Pulmonary artery endothelial cell (primary cell): Measurements from ENCODE around the gene LARGE2. TPM values are rescaled to one million over a fixed set of nuclear protein-coding genes. Genes with fewer than 3 reads are reported as not detected.

Source experiments
- DNase-seq: peaks from one replicate; pipeline ENCODE4 v3.0.0-alpha.2; 2011; ENCODE audit warnings: low read depth, low spot score
- total RNA-seq: library from RNA; depleted of rRNA; stranded (reverse); fragments of >200 nt; gene quantifications from 2 replicates; pipeline ENCODE4 v1.2.3, GENCODE V29; 2014

Gene LARGE2
- total RNA-seq, 1 donor from 2014 or later: not detected

- DNase-seq: no peak
Measured at GRCh38 chr11:45913942-45914635, 8.4 kb upstream of the LARGE2 start.

GRCh38 chr11:45915446-45915845 is 7.0 kb upstream of the LARGE2 start:
- DNase-seq: no peak

DNA sequence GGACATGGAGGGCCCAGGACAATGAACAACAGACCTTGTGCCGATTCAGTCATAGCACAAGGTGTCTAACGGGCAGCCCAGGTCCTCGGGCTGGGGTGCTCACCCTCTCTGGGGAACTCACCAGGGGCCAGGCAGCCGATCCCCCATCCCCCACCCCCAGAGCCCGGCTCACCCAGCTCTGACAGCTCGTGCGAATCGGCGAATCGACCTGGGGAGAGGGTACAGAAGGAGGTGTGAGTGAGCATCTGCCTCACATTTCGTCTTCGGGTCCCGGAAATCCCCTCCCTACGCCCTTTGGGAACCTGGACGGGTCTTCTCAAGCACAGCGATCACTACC is 5.2 kb upstream of the LARGE2 start:
- DNase-seq: no peak

DNA sequence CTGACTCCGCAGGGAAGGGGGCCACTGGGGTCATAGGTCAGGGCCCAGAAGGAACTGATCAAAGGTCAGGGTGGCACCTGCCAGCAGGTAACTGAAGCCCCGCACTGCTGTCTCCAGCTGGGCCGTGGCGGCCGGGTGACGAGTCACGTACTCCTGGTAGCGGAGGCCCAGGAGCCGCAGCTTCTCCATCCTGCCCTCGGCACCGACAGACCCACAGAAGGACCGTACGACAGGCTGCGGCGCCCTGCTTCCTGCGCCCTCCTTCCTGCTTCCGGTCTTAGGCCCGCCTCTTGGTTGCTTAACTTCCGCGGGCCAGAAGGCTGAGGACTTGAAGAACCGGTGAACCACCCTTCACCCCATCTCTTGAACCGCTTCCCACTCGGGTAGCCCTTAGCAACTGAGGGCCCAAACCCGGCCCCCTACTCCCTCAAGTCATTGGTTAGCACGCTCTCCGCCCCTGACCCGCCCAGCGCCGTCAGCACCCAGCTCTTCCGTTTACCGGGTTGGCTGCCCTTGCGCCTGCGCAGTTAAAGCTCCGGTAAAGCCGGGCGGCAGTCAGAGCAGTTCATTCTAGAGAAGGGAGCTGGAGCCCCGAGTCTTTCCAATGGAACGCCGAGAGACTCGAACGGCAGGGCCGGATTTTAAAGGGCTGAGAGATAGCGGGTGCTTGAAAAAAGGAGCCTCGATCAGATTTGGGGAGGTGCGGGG is 4.7 kb upstream of the LARGE2 start, which contains the start of gene PEX16:
PEX16 (minus strand) TSS at position 255 of the 708 bp plus-strand sequence; CDS start at position 189, 66 bp downstream.
- DNase-seq: peak; percentile 98

- peak; percentile 30 for DNase-seq
Measured at GRCh38 chr11:45918331-45918941, 4.0 kb upstream of the LARGE2 start.

DNA sequence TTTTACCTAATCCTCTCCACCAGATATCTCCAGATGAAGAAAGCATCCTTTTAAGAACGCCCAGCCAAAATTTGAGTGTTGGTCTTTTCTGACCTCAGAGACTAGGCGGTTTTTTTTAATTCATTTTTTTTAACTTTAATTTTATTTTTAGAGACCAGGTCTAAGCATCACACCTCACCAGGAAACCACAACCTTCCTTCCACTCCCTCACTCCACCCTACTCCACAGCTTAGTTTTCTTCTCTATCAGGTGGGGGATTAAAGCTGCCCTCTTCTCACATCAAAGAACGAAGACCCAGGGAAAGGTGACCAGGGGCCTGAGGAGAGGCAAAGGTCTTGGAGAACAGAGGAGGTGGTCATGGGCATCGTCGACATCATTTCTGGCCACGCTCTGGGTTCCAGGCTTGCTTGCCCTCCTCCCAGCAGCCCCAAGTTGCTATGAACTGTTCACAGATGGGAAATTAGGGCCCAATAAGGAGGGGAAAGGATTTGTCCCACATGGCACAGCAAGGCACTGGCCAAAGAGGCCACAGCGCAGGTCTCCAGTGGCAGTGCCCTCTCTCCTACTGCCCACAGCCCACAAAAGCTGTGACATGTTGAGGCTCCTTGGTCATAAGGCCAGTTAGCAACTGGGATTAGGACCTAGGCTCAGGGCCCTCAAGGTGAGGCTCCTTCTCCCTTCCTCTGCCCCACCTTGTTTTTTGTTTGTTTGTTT is 3.3 kb upstream of the LARGE2 start:
- no peak for DNase-seq

DNA sequence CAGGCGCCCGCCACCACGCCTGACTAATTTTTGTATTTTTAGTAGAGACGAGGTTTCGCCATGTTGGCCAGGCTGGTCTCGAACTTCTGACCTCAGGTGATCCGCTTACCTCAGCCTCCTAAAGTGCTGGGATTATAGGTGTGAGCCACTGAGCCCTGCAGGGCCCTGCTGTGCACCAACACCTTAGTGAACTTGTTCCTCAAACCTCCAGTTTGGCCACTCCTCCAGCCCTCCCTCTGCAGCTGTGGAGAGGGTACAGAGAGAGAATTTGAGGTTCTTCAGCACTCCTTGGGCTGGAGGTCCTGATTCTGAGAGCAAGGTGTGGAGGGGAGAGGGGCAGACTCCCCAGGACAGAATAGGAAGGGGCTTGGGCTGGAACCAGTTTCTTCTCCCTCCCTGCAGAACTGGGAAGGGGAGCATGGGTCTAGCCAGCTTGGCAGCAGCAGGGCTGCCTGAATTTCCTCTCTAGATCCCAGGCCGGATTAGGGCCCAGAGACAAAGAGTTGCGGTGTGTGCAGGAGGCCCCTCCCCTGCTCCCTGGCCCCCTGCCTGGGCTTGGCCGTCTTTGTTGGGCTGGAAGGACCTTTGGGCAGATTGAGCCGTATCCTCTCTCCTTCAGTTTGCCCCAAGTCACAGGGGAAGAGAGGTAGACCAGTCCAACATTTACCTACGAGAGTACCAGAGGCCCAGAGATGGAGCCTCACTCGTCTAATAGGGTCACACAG is 2.5 kb upstream of the LARGE2 start:
- no peak for DNase-seq

GRCh38 chr11:45920531-45921477 is 1.7 kb upstream of the LARGE2 start:
- DNase-seq: no peak

DNA sequence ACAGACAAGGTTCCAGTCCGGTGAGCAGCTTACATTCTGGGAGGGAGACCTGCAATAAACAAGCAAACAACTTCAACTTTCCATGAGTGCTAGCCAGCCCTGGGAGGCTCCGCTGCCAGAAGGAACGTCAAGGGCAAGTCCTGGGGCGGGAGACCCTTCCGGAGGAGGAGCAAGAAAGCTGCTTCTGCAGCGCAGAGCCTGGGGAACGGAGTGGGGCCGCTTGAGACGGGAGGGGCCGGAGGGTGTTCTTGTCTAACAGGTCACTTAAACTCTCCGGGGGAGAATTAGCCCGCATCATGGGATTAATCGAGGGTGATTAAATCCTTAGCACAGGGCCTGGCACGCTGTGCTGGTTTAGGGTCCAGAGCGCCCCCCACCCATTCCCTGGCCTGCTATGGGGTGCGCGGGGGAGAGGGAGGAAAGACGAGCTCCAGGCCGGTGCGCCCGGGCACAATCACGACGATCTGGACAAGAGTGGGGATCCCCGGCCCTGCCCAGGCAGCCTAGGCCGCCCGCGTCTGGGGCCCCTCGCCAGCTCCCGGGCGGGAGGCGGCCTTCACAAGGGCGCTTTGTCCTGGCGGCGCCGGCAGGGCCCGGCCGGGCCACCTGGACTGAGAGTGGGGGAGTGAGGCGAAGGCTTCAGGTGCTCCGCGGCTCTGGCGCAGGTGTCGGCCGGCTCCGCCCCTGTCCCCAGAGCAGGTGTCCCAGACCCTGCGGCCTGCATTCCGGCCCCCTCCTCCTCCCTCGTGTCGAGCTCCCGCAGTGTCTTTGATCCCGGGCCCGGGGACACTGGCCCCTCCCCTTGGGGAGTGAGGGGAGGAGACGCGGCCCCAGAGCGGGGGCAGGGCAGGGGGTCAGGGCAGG is 663 bp upstream of the LARGE2 start:
- no peak for DNase-seq

GRCh38 chr11:45924036-45924915 is 1.8 kb downstream of the LARGE2 start:
- no peak for DNase-seq

GRCh38 chr11:45924927-45925326 is 2.5 kb downstream of the LARGE2 start:
- DNase-seq: no peak

DNA sequence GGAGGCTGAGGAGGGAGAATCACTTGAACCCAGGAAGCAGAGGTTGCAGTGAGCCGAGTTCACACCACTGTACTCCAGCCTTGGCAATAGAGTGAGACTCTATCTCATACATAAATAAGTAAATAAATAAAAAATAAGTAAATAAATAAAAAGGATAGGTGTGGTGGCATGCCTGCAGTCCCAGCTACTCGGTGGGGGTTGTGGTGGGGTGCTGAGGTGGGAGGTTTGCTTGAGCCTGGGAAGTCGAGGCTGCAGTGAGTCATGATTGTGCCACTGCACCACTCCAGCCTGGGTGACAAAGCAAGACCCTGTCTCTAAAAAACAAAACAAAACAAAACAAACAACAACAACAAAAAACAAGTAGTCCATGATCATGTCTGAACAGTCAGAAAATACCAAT is 3.1 kb downstream of the LARGE2 start:
- DNase-seq: no peak

DNA sequence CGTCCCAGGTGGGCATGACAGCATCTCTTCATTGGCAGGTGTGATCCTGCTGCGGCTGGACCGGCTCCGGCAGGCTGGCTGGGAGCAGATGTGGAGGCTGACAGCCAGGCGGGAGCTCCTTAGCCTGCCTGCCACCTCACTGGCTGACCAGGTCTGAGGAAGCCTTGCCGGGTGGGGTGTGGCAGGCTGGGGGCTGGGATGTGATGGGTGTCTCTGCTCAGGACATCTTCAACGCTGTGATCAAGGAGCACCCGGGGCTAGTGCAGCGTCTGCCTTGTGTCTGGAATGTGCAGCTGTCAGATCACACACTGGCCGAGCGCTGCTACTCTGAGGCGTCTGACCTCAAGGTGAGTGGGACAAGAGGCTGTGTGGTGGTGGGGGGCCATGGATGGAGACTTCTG is 3.5 kb downstream of the LARGE2 start:
- DNase-seq: no peak

- no peak for DNase-seq
Measured at GRCh38 chr11:45926536-45927331, 4.3 kb downstream of the LARGE2 start.

DNA sequence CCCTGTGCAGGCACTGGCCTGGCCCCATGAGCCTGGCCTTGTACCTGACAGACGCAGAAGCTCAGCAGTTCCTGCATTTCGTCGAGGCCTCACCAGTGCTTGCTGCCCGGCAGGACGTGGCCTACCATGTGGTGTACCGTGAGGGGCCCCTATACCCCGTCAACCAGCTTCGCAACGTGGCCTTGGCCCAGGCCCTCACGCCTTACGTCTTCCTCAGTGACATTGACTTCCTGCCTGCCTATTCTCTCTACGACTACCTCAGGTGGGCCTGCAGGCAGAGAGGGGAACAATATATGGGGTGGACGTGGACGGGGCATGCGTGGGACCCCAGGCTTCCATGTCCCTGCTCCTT is 4.9 kb downstream of the LARGE2 start:
- no peak for DNase-seq

- no peak for DNase-seq
Measured at GRCh38 chr11:45927684-45928413, 5.4 kb downstream of the LARGE2 start.
